SU-DHL-6 (cell line): ENCODE results near the gene ABCC10.

Source experiments
- H2AFZ ChIP-seq: fragments of 200-600 bp; sonication (generic); 2 replicates; pipeline ENCODE4 v1.6.1; 2014; ENCODE audit warnings: low read depth, mild to moderate bottlenecking, moderate library complexity, mixed read lengths, antibody characterized with exemption, low read length; ENCODE audit not compliant: severe bottlenecking
- H3F3A ChIP-seq: fragments of 200-600 bp; shearing (Covaris generic); 2 replicates; pipeline ENCODE4 v1.6.0; 2016; ENCODE audit warnings: antibody characterized with exemption, mild to moderate bottlenecking; ENCODE audit not compliant: insufficient read depth
- H3K27ac ChIP-seq: fragments of 200-600 bp; sonication (generic); 2 replicates; pipeline ENCODE4 v1.5.1; 2016; ENCODE audit warnings: low read depth, mild to moderate bottlenecking, low read length, moderate library complexity, mixed read lengths
- H3K27me3 ChIP-seq: fragments of 200-600 bp; sonication (generic), shearing (Covaris generic); 2 replicates; pipeline ENCODE4 v1.6.0; 2014; ENCODE audit warnings: mild to moderate bottlenecking, low read length
- H3K36me3 ChIP-seq: fragments of 200-600 bp; sonication (generic); 2 replicates; pipeline ENCODE4 v1.6.1; 2014; ENCODE audit warnings: mild to moderate bottlenecking, low read length, mixed read lengths
- H3K4me2 ChIP-seq: fragments of 300-600, 200-600 bp; shearing (Covaris generic), sonication (generic); 2 replicates; pipeline ENCODE4 v1.6.0; 2014; ENCODE audit warnings: low read length, low read depth, mild to moderate bottlenecking; ENCODE audit not compliant: poor library complexity, severe bottlenecking
- H3K4me3 ChIP-seq: fragments of 200-600 bp; sonication (generic); 2 replicates; pipeline ENCODE4 v1.5.1; 2014; ENCODE audit warnings: antibody characterized with exemption, low read length, mild to moderate bottlenecking, mixed read lengths; ENCODE audit not compliant: insufficient read depth, poor library complexity, severe bottlenecking
- H3K79me2 ChIP-seq: fragments of 200-600 bp; sonication (generic); 2 replicates; pipeline ENCODE4 v1.6.1; 2014; ENCODE audit warnings: mild to moderate bottlenecking, low read length, moderate library complexity; ENCODE audit not compliant: insufficient read depth
- H3K9ac ChIP-seq: fragments of 200-600 bp; sonication (generic); 2 replicates; pipeline ENCODE4 v1.7.0; 2014; ENCODE audit warnings: mild to moderate bottlenecking, low read length
- H3K9me2 ChIP-seq: fragments of 200-600 bp; sonication (generic); replicated peaks from 2 replicates; pipeline ENCODE4 v1.6.1; 2014; ENCODE audit warnings: low read length; ENCODE audit not compliant: insufficient read depth
- H3K9me3 ChIP-seq: fragments of 200-600 bp; sonication (generic); 2 replicates; pipeline ENCODE4 v1.6.1; 2014; ENCODE audit warnings: low read length, mixed read lengths; ENCODE audit not compliant: insufficient read depth
- H4K20me1 ChIP-seq: fragments of 200-600 bp; sonication (generic); 2 replicates; pipeline ENCODE4 v1.6.1; 2014; ENCODE audit warnings: low read depth, mild to moderate bottlenecking, antibody characterized with exemption, low read length, moderate library complexity, mixed read lengths
- EZH2phosphoT487 ChIP-seq: fragments of 200-600 bp; sonication (generic), shearing (Covaris generic); conservative IDR thresholded peaks from 2 replicates; pipeline ENCODE4 v1.6.1; 2018; ENCODE audit warnings: mild to moderate bottlenecking, antibody characterized with exemption, low read length, moderate library complexity, mixed read lengths
- TF ChIP-seq, protein P1 (sequence below): fragments of 200-600 bp; sonication (generic); IDR thresholded peaks from one replicate; pipeline ENCODE4 v1.5.1; 2017; ENCODE audit warnings: antibody characterized with exemption, mild to moderate bottlenecking, low read length, moderate library complexity; ENCODE audit not compliant: insufficient read depth, poor library complexity, severe bottlenecking

Gene ABCC10

DNA sequence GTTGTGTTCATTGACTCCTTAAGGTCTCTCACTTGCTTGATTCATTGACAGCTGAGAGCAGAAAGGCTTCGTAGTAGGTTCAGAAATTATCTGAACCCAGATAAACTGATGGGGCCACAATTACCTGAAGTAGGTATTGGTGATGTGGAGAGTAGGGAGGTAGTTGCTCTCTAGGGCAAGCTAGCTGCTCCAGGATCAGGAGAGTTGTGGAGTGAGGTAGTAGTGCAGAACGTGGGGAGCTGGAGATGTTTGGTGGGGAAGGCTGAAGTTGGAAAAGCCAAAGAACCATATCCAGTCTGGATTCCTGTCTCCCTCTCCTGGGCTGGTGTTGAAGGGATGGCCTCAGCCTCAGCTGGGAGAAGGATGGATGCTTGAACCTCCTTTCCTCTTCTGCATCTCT lies 65.9 kb downstream of the ABCC10 start:
- no peaks in the 10 kb centered on the region; the same call in 1 of the 2 replicates for H3K79me2 ChIP-seq
- no peak for TF ChIP-seq EZH2phosphoT487
- TF ChIP-seq, protein P1, sequence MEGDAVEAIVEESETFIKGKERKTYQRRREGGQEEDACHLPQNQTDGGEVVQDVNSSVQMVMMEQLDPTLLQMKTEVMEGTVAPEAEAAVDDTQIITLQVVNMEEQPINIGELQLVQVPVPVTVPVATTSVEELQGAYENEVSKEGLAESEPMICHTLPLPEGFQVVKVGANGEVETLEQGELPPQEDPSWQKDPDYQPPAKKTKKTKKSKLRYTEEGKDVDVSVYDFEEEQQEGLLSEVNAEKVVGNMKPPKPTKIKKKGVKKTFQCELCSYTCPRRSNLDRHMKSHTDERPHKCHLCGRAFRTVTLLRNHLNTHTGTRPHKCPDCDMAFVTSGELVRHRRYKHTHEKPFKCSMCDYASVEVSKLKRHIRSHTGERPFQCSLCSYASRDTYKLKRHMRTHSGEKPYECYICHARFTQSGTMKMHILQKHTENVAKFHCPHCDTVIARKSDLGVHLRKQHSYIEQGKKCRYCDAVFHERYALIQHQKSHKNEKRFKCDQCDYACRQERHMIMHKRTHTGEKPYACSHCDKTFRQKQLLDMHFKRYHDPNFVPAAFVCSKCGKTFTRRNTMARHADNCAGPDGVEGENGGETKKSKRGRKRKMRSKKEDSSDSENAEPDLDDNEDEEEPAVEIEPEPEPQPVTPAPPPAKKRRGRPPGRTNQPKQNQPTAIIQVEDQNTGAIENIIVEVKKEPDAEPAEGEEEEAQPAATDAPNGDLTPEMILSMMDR = no peak

DNA sequence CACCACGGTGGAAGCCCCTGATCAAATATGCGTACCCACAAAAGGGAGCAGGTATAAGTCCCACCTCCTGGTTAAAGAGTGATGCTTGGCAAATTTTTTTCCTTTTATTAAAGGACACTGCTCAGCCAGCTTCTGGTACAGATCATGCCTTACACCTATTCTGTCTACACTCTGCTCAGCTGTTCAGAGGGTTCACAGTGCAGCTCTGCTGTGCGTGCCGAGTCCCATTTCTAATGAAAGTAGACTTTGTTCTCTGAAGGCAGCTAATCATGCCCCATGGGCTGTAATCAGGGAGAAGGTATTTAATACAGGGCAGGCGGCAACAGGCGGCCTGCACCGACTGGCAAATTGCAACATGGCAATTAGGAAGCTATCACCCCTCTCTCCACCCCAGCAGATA lies 66.5 kb downstream of the ABCC10 start:
- Histone ChIP-seq H3K9me3 (no peaks in the 10 kb centered on the region), H3K9me2 (no peaks in the 10 kb centered on the region), H3K79me2 (no peaks in the 10 kb centered on the region), H3K4me3 (no peak overlapping the region), H3K36me3 (no peaks in the 10 kb centered on the region), H3K4me2 (no peak overlapping the region), H4K20me1 (no peaks in the 10 kb centered on the region), H3K27me3 (no peaks in the 10 kb centered on the region), H3K9ac (no peak overlapping the region), H2AFZ (no peak overlapping the region), H3F3A (no peaks in the 10 kb centered on the region), H3K27ac (no peak overlapping the region)
- TF ChIP-seq, protein P1 = no peak
- TF ChIP-seq EZH2phosphoT487 = no peak

More for the DNA sequence above, 65.9 kb downstream of the ABCC10 start:
- Histone ChIP-seq H3K9ac (no peak overlapping the region), H4K20me1 (no peaks in the 10 kb centered on the region), H3K9me2 (no peaks in the 10 kb centered on the region), H3K27ac (no peak overlapping the region), H3K9me3 (no peaks in the 10 kb centered on the region), H3K27me3 (no peaks in the 10 kb centered on the region), H2AFZ (no peak overlapping the region), H3F3A (no peaks in the 10 kb centered on the region), H3K4me3 (no peak overlapping the region), H3K4me2 (no peak overlapping the region), H3K36me3 (no peaks in the 10 kb centered on the region)

DNA sequence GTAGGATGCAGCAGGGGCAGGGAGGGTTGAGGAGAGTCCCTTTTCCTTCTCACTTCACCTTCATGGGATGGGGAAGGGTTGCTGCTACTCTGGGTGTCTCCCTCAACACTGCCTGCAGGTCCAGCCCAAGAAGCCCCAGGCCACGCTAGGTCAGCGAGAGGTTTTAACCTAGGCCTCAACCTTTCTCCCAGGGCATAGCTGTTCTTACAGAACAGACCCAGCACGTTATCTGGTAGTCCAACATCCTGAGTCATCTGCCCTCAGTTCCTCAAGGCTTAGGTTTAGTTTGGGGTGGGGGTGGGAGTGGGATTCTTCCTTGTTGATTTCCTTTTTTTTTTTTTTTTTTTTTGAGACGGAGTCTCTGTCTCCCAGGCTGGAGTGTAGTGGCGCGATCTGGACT lies 67.0 kb downstream of the ABCC10 start:
- H3K4me3 ChIP-seq = no peak overlapping the region
- no peaks in the 10 kb centered on the region for H3K9me2 ChIP-seq
- H3K4me2 ChIP-seq = no peak overlapping the region
- no peaks in the 10 kb centered on the region for H4K20me1 ChIP-seq
- H2AFZ ChIP-seq = no peak overlapping the region
- no peak overlapping the region for H3K27ac ChIP-seq
- H3F3A ChIP-seq = no peaks in the 10 kb centered on the region
- TF ChIP-seq EZH2phosphoT487 = no peak
- TF ChIP-seq, protein P1 = no peak
- H3K27me3 ChIP-seq = no peaks in the 10 kb centered on the region
- no peaks in the 10 kb centered on the region for H3K36me3 ChIP-seq
- H3K9ac ChIP-seq = no peak overlapping the region
- no peaks in the 10 kb centered on the region for H3K9me3 ChIP-seq
- no peaks in the 10 kb centered on the region for H3K79me2 ChIP-seq
